Activated naive CD4-positive, alpha-beta T cell treated with anti-CD3 and anti-CD28 coated beads, Interleukin-2, amount 50 U/mL, for 16 hours (primary cell): ENCODE data around the gene ITGA6.
A peak's percentile ranks its signal among the peaks of the same experiment; 100 is the strongest.

Experiments
- DNase-seq: peaks from one replicate; pipeline ENCODE4 v3.0.0-alpha.2; 2020

ITGA6 gene

GRCh38 chr2:172442072-172442895, 14.9 kb downstream of the ITGA6 start:
- peak; percentile 70 for DNase-seq

- no peak for DNase-seq
These were observed 18.5 kb downstream of the ITGA6 start for GRCh38 chr2:172445851-172446250.

- DNase-seq = no peak
These were observed 19.2 kb downstream of the ITGA6 start for GRCh38 chr2:172446474-172447063.

GRCh38 chr2:172447811-172448493, 20.6 kb downstream of the ITGA6 start:
- no peak for DNase-seq

- DNase-seq = no peak
These were observed 21.3 kb downstream of the ITGA6 start for GRCh38 chr2:172448544-172449267.

GRCh38 chr2:172449911-172450550, 22.6 kb downstream of the ITGA6 start:
- peak; percentile 36 for DNase-seq

- no peak for DNase-seq
These were observed 24.5 kb downstream of the ITGA6 start for GRCh38 chr2:172451923-172452322.

GRCh38 chr2:172452845-172453244, 25.5 kb downstream of the ITGA6 start:
- DNase-seq = no peak

GRCh38 chr2:172454404-172455120, 27.2 kb downstream of the ITGA6 start:
- no peak for DNase-seq

GRCh38 chr2:172455121-172455515, 27.7 kb downstream of the ITGA6 start:
- DNase-seq = no peak

- no peak for DNase-seq
These were observed 28.6 kb downstream of the ITGA6 start for GRCh38 chr2:172456002-172456401.

- no peak for DNase-seq
These were observed 30.1 kb downstream of the ITGA6 start for GRCh38 chr2:172457536-172457935.

GRCh38 chr2:172458561-172459124, 31.3 kb downstream of the ITGA6 start:
- DNase-seq = no peak

- DNase-seq = no peak
These were observed 33.4 kb downstream of the ITGA6 start for GRCh38 chr2:172460780-172461201.

- peak; percentile 83 for DNase-seq
These were observed 34.4 kb downstream of the ITGA6 start for GRCh38 chr2:172461591-172462372.

- DNase-seq = no peak
These were observed 35.0 kb downstream of the ITGA6 start for GRCh38 chr2:172462373-172462848.

- no peak for DNase-seq
These were observed 35.5 kb downstream of the ITGA6 start for GRCh38 chr2:172462849-172463381.

- no peak for DNase-seq
These were observed 37.2 kb downstream of the ITGA6 start for GRCh38 chr2:172464400-172465129.
